Measurements from ENCODE around the gene FABP6.
"Not testable (repeated sequence)": the region's sequence is repeated elsewhere in the genome, so short reads cannot be mapped to it uniquely, and the experiment has no call there.

Gene FABP6, protein sequence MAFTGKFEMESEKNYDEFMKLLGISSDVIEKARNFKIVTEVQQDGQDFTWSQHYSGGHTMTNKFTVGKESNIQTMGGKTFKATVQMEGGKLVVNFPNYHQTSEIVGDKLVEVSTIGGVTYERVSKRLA

DNA sequence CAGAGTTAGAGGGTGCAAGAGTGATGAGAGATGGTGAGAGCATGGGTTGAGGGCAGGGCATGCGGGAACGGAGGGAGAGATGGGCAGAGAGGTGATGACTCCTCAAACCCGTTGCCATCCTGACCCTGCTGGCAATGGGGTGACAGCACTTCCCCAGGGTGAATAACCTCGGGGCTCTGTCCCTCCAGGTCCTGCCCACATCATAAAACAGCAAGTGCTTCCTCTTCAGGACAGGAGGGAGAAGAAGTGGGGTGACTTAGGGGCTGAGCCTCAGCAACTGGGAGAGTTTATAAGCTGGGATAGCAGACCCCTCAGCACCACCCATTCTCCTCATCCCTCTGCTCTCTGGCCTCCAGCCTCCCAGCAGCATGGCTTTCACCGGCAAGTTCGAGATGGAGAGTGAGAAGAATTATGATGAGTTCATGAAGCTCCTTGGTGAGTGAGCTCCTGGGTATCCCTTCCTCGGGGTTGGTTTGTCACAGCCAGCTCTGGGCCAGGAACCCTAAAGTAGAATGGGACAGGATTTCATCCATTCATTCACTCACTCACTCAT, at the start of gene FABP6:
FABP6 (plus strand) TSS at position 317 of the 553 bp plus-strand sequence; CDS start at position 369, 52 bp downstream.
- no peak for DNase-seq

DNA sequence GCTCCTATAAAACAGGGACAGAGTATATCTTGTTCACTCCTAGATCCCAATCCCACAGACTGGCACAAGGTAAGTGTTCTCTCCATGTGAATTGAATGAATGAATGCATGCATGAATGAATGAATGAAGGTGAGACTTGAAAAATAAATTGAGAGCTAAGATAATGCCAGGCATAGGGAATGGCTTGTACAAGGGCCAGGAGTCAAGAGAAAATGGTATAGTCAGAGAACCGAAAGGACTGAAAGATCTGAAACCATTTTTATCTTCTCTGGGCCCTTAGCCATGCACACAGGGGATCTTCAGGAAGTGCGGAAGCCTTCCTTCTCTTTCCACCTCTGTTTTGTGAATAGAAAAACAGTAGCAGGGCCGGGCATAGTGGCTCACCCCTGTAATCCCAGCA, 48.4 kb upstream of the FABP6 start:
- DNase-seq: no peak

DNA sequence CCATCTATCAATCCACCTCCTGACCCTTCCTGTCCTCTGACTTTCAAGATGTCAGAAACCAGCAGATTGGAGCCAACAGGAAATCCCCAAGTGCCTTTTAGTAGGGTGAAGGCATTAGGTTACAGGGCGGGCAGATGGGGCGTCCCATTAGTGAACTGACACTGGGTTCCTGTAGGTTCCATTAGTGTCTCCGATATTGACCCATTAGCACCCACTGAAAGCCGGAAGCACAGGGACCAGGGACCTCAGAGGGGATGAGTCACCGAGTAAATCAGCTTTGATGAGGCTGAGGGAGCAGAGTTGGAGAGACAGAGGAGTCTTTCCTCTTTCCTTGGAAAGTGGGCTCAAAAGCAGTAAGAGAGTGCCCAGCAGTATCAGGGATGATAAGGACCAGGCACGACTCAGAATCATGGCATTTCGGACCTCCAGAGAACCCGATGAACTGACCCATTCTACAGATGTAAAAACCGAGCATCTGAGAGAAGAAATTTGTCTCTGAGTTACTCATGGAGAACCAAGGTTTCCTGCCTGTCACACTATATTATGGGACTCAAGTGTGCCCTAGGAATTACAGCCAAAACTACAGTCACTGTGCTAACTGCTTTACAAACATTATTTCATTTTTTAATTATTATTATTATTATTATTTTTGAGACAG, 47.2 kb upstream of the FABP6 start:
- DNase-seq: no peak

DNA sequence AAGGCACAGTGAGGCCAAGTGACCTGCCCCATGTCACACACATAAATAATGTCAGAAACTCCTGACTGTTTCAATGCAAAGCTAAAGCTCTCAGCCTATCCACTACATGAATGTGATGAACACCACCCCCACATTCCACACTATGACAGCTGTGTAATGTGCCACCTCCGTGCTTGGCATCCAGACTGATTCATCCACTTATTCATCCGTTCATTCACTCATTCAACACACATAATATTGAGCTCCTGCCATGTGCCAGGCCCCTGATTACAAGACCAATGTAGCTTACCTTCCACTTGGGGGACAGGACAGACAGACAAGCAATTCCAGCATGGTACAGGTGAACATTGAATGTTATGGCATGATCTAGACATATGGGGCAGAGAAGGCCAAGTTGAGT, 46.2 kb upstream of the FABP6 start:
- DNase-seq: no peak

- no peak for DNase-seq
Measured at GRCh38 chr5:160185626-160186360, 43.5 kb upstream of the FABP6 start.

DNA sequence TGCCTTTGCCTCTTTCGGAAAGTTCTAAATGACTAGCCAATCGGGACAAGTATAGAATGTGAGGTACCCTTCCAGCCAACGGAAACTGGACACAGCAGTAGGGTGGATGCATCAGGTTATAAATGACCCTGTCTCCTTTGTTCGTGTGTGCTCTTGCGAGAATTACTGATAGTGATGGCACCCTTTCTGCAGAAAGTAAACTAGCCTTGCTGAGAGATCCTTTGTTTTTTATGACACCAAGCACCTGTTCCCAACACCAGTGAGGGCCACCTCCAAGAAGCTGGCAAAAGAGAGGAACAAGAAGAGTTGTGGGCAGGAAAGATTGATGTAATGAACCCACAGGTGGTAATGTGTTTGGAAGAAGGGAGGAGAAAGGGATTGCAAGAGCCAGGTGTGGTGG, 42.8 kb upstream of the FABP6 start:
- no peak for DNase-seq

- DNase-seq: no peak
Measured at GRCh38 chr5:160187091-160187490, 42.2 kb upstream of the FABP6 start.

DNA sequence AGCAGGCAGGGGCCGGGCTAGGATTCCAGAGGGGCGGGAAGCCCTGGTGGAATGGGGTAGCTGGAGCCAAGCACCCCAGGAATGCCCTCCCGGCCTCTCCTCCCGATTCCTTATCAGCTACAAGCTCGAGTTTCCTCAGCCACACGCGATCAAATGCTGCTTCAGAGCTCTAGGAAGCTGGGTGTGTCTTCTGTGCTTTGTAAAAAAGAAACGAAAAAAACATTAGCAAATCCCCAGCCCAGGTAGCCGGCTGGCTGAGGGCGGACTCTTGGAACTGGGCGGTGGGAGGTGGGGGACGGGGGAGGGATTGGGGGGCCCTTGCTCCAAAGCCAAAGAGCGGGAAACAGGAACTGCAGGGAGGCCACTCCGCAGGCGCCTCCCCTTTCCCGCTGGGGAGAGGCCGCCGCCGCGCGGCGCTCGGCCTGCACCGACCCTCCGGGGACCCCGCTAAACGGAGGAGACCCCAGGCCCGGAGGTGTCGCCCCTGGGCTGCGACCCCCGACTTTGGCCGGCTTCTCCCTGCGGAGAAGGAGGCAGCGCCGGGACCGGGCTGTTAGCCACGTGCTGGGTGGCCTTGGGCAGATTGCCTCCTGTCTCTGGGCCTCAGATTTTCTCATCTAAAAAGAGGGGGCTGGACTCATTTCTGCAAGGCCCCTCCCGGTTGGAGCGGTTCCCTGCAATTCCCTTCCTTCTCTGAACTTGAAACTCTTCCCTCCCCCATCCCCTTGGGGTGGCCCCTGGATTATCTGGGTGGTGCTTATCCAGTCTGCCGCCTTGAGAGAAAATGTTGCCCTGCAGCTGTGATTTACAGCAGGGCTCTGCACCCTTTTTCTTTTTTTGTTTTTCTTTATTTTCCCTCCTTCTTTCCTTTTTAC, 40.9 kb upstream of the FABP6 start:
- DNase-seq: no peak

DNA sequence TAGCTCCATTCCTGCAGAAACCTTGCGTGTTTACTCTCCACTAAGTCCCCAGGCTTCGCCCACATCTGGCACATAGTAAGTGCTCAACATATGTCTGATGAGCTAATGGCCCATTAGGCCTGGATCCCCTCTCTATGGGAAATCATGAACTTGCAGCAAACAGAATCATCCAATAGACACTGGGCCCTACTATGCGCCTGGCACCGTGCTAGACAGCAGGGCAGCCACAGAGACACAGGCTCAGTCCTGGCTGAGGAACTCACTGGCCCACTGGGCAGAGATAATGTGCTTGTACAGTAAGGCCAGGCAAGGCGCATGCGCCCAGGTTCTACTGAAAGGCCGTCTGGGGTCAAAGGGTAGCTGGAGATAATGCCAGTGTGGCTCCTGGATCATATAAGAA, 36.9 kb upstream of the FABP6 start:
- no peak for DNase-seq

GRCh38 chr5:160193076-160193475, 36.2 kb upstream of the FABP6 start:
- DNase-seq: not testable (repeated sequence)

- not testable (repeated sequence) for DNase-seq
Measured at GRCh38 chr5:160193790-160194189, 35.5 kb upstream of the FABP6 start.

- DNase-seq: no peak
Measured at GRCh38 chr5:160197341-160198144, 31.8 kb upstream of the FABP6 start.

GRCh38 chr5:160198146-160198545, 31.2 kb upstream of the FABP6 start:
- DNase-seq: no peak

GRCh38 chr5:160198841-160199409, 30.4 kb upstream of the FABP6 start:
- DNase-seq: no peak

- DNase-seq: no peak
Measured at GRCh38 chr5:160199410-160199911, 29.8 kb upstream of the FABP6 start.

DNA sequence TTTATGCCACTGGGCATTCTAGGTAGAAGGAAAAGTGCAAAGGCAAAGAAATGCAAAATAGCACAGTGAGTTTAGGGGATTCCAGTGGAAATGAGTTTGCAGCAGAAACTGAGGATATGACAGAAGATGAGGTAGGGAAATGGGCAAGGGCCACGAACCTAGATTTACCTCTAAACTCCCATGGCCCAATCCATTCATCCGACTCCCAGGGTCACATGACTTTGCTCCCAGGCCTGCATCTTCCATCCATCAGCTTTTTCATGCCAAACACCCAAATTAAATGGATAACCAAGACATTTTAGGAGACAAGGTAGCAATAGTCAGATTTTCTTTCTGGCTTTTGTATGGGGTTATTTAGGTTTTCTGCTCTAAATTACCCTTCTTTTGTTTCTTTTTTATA, 22.2 kb upstream of the FABP6 start:
- DNase-seq: no peak

- no peak for DNase-seq
Measured at GRCh38 chr5:160209917-160210316, 19.4 kb upstream of the FABP6 start.

DNA sequence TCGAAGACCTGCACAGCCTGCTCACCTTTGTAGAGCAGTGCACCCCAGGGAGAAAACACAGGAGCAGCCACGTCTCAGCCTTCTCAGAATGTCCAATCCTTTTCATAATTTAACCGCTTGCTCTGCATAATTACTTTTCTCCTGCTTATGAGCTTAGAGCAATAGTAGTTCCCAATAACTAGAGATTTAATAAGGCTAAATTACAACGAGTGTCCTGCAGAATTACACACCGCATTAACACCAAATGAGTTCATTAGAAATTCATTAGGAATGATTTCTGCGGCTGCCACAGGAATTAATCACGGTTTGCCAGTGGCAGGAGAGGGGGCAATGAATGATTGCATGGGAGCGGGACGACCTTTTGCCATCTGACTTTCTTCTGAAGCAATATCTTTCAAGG, 18.7 kb upstream of the FABP6 start:
- no peak for DNase-seq

DNA sequence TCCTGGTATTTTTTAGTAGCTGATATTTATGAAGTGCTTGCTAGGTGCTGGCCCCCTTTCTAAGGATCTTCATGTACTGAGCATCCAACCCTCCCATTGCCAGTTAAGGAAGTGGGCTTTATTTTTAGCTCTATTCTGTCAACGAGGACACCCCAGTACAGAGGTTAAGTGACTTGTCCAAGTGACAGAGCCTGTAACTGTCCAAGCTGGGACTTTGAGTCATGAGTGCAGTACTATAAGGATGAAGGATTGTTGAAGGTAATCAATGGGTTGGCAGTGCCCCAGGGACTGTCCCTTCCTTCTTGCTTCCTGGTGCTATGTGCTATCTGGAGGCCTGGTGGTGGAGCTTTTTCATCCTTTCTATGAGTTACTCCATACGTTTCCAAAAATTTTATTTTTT, 18.0 kb upstream of the FABP6 start:
- no peak for DNase-seq

DNA sequence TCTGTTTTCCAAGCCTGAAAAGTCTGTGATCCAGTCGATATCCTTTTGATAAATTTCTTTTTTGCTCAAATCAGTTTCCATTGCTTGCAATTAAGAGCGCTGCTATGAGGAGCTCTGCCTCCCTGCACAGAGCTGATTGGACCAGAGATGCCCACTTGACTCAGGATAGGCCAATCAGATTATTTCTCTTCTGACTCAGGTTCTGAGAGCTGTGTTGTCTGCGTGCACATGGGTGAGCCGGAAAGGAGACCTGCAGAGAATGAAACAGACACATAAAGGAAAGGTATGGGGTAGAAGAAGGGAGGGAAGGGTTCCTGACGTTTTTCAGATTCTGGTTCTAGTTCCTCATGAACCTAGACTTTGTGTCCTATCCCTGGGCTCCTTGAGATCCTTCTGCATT, 15.8 kb upstream of the FABP6 start:
- DNase-seq: no peak

GRCh38 chr5:160219356-160219755, 9.9 kb upstream of the FABP6 start:
- no peak for DNase-seq

- DNase-seq: no peak
Measured at GRCh38 chr5:160221082-160221481, 8.2 kb upstream of the FABP6 start.
